Hematopoietic multipotent progenitor cell treated with erythropoietin and hydrocortisone succinate and interleukin-3 and kit ligand, for 6 days (in vitro differentiated cells): ENCODE data around the gene SLC35A3.
"Not testable (repeated sequence)": the region's sequence is repeated elsewhere in the genome, so short reads cannot be mapped to it uniquely, and the experiment has no call there.

Experiments
- DNase-seq: peaks from one replicate; pipeline ENCODE4 v3.0.0-alpha.2; 2015

Gene SLC35A3

DNA sequence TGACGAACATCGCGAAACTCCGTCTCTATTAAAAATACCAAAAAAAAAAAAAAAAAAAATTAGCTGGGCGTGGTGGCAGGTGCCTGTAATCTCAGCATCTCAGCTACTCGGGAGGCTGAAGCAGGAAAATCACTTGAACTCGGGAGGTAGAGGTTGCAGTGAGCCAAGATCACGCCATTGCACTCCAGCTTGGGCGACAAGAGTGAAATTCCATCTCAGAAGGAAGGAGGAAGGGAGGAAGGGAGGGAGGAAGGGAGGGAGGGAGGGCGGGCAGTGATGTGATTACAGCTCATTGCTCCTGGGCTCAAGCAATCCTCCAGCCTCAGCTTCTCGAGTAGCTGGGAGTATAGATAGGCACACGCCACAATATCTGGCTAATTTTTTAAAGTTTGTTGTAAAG is 7.5 kb downstream of the SLC35A3 start:
- not testable (repeated sequence) for DNase-seq

DNA sequence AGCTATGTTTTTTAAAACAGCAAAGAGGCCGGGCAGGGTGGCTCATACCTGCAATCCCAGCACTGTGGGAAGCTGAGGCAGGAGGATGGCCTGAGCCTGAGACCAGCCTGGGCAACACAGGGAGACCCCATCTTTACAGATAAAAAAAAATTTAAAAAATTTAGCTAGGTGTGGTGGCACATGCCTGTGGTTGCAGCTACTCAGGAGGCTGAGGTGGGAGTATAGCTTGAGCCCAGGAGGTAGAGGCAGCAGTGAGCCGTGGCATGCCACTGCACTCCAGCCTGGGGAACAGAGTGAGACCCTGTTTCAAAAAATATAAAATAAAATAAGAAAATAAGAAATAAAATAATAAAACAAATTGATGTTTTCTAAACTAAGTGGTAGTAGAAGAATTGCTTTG is 8.4 kb downstream of the SLC35A3 start:
- DNase-seq, result no peak

GRCh38 chr1:99979091-99979490 is 9.3 kb downstream of the SLC35A3 start:
- no peak for DNase-seq

GRCh38 chr1:99980928-99981327 is 11.1 kb downstream of the SLC35A3 start:
- DNase-seq, result no peak

- no peak for DNase-seq
These were observed 16.9 kb downstream of the SLC35A3 start for GRCh38 chr1:99986656-99987225.

GRCh38 chr1:99988210-99988765 is 18.5 kb downstream of the SLC35A3 start:
- no peak for DNase-seq

GRCh38 chr1:99992044-99992722 is 22.4 kb downstream of the SLC35A3 start:
- DNase-seq, result no peak

DNA sequence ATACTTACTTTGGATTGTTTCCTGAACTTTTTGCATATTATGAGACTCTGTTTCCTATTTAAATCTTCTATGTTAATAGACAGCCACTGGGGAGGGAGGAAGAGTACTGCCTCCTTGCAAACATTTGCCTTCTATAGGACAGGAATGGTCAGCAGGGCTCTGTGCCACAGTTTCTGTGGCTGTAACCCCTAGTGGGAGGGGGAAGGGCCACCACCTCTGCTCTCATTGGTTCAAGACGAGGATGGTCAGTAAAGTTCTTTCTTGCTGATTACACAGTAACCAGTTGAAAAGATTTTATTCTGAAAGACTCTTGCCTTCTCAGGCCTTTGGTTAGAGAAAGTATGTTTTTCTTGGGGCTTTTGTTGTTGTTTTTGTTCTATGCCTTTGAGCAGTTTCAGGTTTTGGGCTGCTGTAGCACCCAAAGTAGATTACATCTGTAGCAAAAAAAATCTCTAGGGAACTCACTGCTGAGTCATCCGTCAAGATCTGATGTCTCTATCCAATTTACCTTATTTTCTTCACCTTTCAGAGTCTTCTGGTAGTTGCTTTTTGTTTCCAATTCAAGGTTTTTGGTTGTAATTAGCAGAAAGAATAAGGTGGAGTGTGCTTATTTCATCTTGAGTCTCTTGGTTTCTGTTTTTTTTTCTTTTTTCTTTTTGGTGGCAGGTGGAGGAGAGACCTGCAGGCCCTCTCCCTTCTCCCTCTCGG is 23.1 kb downstream of the SLC35A3 start:
- DNase-seq, result peak; percentile 12

GRCh38 chr1:99993468-99993845 is 23.7 kb downstream of the SLC35A3 start:
- DNase-seq, result no peak

DNA sequence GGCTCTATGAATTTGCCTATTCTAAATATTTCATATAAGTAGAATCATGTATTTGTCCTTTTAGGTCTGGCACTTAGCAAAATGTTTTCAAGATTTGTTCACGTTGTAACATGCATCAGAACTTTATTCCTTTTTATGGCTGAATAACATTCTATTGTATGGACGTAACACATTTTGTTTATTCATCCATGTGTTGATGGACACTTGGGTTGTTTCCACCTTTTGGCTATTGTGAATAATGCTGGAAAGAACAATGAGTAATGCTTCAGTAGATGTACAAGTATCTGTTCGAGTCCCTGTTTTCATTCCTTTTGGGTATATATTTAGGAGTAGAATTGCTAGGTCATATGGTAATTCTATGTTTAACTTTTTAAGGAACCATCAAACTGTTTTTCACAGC is 24.7 kb downstream of the SLC35A3 start:
- no peak for DNase-seq

DNA sequence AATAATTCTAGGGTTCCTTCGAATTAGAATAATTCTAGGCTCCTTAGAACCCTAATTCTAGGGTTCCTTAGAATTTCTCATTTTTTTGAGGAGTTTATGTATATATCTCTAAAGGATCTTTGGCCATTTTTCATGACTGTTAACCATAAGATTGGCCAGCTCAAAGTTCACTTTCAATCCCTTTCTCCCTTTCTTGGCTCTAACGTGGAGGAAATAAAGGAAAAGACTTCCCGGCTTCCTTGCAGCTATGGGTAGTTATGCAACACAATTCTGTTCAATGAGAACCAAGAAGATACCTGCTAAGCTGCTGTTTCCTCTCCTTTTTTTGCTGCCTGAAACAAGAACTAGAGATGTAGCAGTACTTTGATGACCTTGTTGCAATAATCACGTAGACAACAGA is 27.2 kb downstream of the SLC35A3 start:
- DNase-seq, result no peak

DNA sequence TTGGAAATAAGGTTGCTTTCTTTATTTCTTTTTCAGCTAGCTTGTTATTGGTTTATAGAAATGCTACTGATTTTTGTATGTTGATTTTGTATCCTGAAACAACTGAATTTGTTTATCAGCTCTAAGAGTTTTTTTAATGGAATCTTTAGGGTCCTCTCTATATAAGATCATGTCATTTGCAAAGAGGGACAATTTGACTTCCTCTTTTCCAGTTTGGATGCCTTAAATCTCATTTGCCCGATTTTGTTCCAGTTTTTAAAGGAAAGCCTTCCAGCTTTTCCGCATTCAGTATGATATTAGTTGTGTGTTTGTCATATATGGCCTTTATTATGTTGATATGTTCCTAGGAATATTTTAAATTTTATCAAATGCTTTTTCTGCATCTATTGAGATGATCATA is 31.7 kb downstream of the SLC35A3 start:
- no peak for DNase-seq

DNA sequence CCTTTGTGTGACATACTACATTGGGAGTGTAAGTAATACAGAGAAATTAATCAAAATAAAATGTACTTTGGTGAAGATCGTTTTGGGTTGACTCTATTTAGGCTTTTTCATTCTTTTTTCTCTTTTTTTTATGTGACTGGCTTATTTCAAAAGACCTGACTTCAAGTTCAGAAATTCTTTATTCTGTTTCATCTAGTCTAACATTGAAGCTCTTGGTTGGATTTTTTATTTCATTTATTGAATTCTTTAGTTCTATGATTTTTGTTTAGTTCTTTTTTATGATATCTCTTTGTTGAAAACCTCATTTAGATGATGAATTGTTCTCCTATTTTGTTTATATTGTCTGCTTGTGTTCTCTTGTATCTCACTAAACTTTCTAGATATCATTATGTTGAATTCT is 35.6 kb downstream of the SLC35A3 start:
- no peak for DNase-seq

GRCh38 chr1:100006688-100007087 is 36.9 kb downstream of the SLC35A3 start:
- no peak for DNase-seq

DNA sequence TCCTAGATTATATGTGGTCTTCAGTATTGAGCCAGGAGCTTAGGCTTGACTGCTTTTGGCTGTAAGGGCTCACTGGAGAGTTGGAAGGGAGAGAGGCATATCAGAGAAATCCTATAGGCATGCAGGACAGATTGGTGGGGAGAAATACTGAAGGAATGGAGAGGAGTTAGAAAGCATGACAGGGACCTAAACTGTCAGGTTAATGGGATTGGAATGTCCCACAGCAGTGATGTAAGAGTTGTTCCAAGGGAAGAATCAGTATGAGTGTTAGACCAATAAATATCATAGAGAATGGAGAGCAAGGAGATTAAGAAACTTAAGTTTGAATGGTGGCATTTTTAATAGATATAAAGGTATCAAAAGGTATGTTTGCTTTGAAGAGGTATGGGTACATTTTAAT is 39.7 kb downstream of the SLC35A3 start:
- no peak for DNase-seq

GRCh38 chr1:100010804-100011203 is 41.0 kb downstream of the SLC35A3 start:
- DNase-seq, result no peak

GRCh38 chr1:100019220-100019619 is 49.4 kb downstream of the SLC35A3 start:
- DNase-seq, result no peak

GRCh38 chr1:100023482-100023881 is 53.7 kb downstream of the SLC35A3 start:
- DNase-seq, result no peak

DNA sequence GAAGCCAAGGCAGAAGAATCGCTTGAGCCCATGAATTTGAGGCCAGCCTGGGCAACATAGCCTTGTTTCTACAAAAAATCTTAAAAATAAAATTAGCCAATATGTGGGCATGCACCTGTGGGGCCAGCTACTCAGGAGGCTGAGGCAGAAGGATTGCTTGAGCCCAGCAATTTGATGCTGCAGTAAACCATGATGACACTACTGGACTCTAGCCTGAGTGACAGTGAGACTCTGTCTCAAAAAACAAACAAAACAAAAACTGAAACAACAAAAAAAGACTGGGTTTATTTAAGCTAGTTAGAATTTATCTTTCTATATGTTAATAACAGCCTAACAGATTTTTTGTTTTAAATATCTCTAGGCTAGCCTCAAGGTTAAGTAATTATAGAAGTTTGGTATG is 57.4 kb downstream of the SLC35A3 start:
- no peak for DNase-seq

DNA sequence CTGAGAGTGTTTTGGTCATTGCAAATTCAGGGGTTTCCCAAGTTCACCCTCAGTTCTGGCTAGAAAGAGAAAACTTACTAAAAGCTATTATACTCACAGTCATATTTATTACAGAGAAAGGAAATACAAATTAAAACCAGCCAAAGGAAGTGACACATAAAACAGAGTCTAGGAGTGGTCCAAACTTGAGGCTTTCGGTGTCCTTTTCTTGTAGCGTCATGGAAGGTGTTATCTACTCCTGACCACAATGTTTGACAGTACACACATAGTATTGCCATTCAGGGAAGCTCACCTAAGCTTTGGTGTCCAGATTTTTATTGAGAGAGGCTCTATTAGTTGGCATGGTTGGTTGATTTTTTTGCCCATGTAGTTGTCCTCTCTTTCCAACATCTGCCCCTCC is 59.0 kb downstream of the SLC35A3 start:
- DNase-seq, result no peak

DNA sequence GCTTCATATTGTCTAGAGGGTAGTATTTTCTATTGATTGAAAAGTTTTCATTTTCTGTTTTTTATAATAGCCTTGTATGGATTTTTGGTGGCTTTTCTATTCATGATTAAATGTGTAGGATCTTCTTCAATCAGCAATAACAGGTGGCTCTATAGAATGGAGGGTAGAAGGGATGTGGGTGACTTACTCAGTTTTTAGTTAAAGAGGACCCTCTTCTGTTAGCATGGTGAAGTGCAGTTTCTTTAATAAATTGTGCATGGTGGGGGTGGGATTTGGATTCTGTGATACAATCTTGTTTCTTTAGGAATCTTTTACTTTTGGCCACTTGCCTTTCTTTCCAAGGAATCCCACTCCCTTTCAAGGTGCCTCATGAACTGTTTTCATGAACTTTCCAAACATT is 64.7 kb downstream of the SLC35A3 start:
- peak; percentile 75 for DNase-seq

- no peak for DNase-seq
These were observed 65.4 kb downstream of the SLC35A3 start for GRCh38 chr1:100035214-100035613.

GRCh38 chr1:100036718-100037655 is 67.2 kb downstream of the SLC35A3 start:
- peak; percentile 57 for DNase-seq
